Brain microvascular endothelial cell (primary cell): ENCODE data around the gene EPHA6.

Experiments
- DNase-seq: peaks from one replicate; pipeline ENCODE4 v3.0.0-alpha.2; 2020
- H3K27ac ChIP-seq: fragments of 250-450 bp; sonication (Bioruptor Pico); 2 replicates; pipeline ENCODE4 v1.5.1; 2020; ENCODE audit warnings: mild to moderate bottlenecking, moderate library complexity
- H3K27me3 ChIP-seq: fragments of 250-450 bp; sonication (Bioruptor Pico); replicated peaks from 2 replicates; pipeline ENCODE4 v1.5.1; 2020; ENCODE audit warnings: mild to moderate bottlenecking
- H3K36me3 ChIP-seq: fragments of 250-450 bp; sonication (Bioruptor Pico); replicated peaks from 2 replicates; pipeline ENCODE4 v1.5.1; 2020; ENCODE audit warnings: mild to moderate bottlenecking
- H3K4me3 ChIP-seq: 2 replicates; pipeline ENCODE4 v1.5.1; 2011; ENCODE audit warnings: low read depth, mild to moderate bottlenecking, control low read depth, low read length, moderate library complexity
- CTCF ChIP-seq: IDR thresholded peaks from 2 replicates; pipeline ENCODE4 v1.5.1; 2011; ENCODE audit warnings: low read depth, mild to moderate bottlenecking, moderate library complexity, low read length, control low read depth, inconsistent platforms; ENCODE audit errors: missing control alignments
- in situ Hi-C: cut with HindIII; loops from 2 replicates; pipeline ENCODE4 v1.10.0; 2017; ENCODE audit warnings: low sequenced_read_pairs, low pct_ligation_motif_present

The EPHA6 gene

GRCh38 chr3:97738761-97739160 lies 924.4 kb downstream of the EPHA6 start:
- H3K36me3 ChIP-seq: no peaks in the 10 kb centered on the region
- H3K27me3 ChIP-seq: no peaks in the 10 kb centered on the region
- TF ChIP-seq CTCF: no peak
- in situ Hi-C loops: no loop called here
- no peak overlapping the region for H3K27ac ChIP-seq
- DNase-seq: no peak
- no peak overlapping the region for H3K4me3 ChIP-seq

- DNase-seq: no peak
- no peak for TF ChIP-seq CTCF
- Histone ChIP-seq H3K27me3 (no peaks in the 10 kb centered on the region), H3K27ac (no peak overlapping the region), H3K4me3 (no peak overlapping the region), H3K36me3 (no peaks in the 10 kb centered on the region)
- in situ Hi-C loops: no loop called here
Measured at GRCh38 chr3:97742036-97742435, 927.6 kb downstream of the EPHA6 start.

GRCh38 chr3:97744289-97744688 lies 929.9 kb downstream of the EPHA6 start:
- in situ Hi-C loops: no loop called here
- Histone ChIP-seq H3K4me3 (no peak overlapping the region), H3K36me3 (no peaks in the 10 kb centered on the region), H3K27me3 (no peaks in the 10 kb centered on the region), H3K27ac (no peak overlapping the region)
- TF ChIP-seq CTCF: no peak
- no peak for DNase-seq

GRCh38 chr3:97763586-97764406 lies 949.4 kb downstream of the EPHA6 start:
- Histone ChIP-seq H3K4me3 (peak overlapping the region; percentile 76), H3K36me3 (no peaks in the 10 kb centered on the region), H3K27ac (peak overlapping the region; percentile 38), H3K27me3 (no peaks in the 10 kb centered on the region)
- DNase-seq: no peak
- TF ChIP-seq CTCF: no peak
- in situ Hi-C loops: no loop called here

GRCh38 chr3:97764407-97765238 lies 950.2 kb downstream of the EPHA6 start, which contains the start of gene ARL6:
Gene ARL6, plus strand, starts transcription at chr3:97764758. Its CDS starts 3,350 bp downstream, at chr3:97768108.
- H3K4me3 ChIP-seq: peak within 1 kb of the TSS; percentile 76
- H3K27ac ChIP-seq: peak within 1 kb of the TSS; percentile 38
- no peaks in the 10 kb centered on the region for H3K27me3 ChIP-seq
- in situ Hi-C loops: no loop called here
- no peaks in the 10 kb centered on the region for H3K36me3 ChIP-seq
- TF ChIP-seq CTCF: peak; percentile 21
- peak; percentile 84 for DNase-seq
